HG03460 (cell line): ENCODE results near the gene SMG1.

Source experiments
- ATAC-seq: cut with Tn5 transposase; IDR thresholded peaks from one replicate; pipeline ENCODE4 v1.9.1; 2021; ENCODE audit not compliant: unreplicated experiment

Gene SMG1

DNA sequence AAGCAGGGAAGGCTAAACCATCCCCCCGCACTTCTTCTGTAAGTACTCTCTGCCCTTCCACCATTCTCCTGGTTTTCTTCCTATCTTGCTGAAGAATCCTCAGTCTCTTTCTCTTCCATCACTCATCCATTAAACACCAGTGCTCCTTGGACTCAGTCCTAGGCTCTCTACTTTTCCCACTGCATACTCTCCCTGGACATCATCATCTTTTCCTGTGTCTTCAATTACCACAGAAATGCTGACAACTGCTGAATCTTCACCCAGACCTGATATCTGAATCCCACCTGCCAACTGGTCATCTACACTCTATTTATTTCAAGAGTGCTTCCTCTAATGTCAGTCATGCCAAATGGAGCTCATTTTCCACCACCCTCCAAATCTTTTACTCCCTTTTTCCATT, 71.0 kb downstream of the SMG1 start:
- no peak for ATAC-seq

- ATAC-seq = no peak
Observed at GRCh38 chr16:18853694-18854093, 72.5 kb downstream of the SMG1 start.

DNA sequence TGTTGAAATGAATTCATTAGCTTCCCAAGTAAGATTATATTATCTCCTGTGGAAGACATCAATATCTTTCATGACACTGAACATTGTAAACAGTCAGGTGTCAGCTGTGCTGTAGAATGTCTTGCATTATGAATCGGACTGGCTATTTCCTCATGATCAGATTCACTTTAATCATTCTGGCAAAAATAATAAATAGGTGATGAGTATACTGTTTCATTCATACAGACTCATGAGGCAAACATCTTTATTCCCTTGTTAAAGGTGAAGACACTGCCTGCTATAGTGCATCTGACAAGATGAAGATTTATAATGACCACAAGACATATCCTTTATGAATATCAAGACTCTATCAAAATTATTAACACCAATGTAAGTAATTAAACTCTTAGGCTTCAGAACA, 73.6 kb downstream of the SMG1 start:
- ATAC-seq = no peak

DNA sequence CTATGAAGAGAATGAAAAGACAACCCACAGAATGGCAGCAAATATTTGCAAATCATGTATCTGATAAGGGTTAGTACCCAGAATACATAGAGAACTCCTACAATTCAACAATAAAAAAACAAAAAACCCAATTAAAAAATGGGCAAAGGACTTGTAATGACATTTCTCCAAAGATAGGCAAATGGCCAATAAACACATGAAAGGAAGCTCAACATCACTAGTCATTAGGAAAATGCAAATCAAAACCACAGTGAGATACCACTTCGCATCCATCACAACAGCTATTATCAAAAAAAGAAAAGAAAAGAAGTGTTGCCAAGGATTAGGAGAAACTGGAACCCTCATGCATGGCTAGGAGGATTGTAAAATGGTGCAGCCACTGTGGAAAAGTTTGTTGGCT, 79.8 kb downstream of the SMG1 start:
- no peak for ATAC-seq

GRCh38 chr16:18842565-18842964, 83.6 kb downstream of the SMG1 start:
- no peak for ATAC-seq

DNA sequence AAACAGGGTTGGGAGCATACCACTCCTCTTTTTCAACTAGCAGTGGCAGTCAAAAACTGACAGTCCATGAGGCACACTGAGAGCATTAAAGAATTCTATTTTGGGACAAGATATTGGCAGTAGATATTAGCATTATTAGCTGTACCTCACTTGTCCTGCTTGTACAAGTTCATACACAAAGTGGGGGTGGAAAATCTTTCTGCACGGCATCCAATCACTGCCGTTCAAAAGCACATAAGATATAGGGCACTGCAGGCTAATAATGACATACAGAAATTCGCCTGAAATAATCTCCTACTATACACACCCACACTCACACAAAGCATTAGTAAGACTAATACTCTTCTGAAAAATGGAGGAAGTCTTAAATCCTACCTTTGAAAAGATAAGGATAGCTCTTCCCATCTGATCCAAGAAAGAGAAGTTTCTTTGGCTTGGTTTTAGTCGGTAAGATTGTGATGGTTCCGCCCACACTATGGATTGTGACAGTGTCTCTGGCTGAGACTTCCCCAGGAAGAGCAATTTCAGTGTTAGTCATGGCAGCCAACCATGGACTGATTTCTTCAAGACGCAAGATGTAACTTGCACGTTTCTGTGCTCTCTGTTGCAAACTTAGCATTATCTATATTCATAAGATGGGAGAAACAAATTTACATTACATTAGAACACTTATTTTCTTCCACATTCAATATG, 84.2 kb downstream of the SMG1 start:
- ATAC-seq = no peak

GRCh38 chr16:18839555-18839954, 86.7 kb downstream of the SMG1 start:
- no peak for ATAC-seq

GRCh38 chr16:18836702-18837101, 89.5 kb downstream of the SMG1 start:
- ATAC-seq = no peak

DNA sequence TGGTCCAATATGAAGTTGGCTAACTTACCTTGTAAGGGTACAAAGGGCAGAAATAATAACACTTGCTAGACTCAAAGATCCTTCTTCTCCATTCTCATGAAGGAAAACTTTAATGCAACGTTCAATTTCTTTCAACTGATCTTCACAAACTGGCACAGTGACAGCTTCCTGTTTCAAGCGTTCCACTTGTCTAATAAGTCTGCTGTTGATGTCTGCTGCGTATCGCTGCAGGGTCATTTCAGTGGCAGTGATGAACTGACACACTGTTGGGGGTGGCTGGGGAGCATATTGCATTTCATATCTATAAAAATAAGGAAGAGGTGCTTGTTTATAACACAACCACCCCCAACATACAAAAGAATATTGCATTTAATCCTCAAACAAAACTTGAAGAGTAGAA, 91.3 kb downstream of the SMG1 start:
- ATAC-seq = no peak

DNA sequence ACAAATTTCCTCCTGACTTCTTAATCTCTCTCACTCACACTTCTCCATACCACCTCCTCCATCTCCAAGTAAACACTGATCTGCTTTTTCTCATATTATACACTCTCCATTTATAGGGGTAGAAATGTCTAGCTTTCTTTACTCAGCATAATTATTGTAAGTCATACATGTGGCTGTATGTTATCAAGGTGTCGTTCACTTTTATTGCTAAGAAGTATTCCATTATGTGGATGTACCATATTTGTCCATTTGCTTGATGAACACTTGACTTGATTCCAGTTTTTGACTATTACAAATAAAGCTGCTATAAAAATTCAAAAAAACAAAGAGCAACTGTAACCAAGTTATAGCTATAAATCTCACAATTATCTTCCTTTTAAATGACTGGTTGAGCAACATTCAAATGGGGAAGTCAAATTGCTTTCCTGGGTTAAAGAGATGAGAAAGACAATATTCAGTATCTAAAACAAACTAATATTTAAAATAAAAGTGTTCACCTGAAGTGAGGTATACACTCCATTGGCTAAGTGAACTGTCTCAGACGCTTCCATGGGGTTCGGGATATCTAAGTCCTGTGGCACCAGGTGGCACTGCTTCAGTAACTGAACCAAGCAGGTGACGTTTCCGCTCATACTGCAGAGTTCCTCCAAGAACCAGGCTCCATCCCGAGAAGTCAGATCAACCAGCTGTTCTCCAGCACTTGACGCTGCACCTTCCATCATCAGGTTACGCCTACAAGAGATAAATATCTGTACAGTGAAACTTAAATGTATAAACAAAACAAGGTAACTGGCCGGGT, 92.3 kb downstream of the SMG1 start:
- ATAC-seq = no peak

- ATAC-seq = no peak
Observed at GRCh38 chr16:18832613-18833012, 93.6 kb downstream of the SMG1 start.

DNA sequence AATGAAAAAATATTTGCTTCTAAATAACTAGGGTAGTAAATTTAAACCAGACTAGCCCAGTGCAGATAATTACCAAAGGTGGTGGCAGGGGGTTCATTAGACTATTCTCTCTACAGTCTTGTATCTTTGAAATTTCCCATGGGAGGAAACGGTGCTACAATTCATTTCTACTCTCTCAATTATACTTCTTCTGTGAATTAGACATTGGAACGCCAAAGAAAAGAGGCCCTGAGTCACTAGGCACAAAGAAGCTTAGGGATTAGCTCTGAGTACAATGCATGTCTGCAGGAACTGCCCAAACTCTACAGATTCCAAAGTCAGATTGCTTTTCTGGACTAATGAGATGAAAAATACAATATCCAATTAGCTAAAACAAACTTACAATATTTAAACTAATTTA, 94.2 kb downstream of the SMG1 start:
- no peak for ATAC-seq

DNA sequence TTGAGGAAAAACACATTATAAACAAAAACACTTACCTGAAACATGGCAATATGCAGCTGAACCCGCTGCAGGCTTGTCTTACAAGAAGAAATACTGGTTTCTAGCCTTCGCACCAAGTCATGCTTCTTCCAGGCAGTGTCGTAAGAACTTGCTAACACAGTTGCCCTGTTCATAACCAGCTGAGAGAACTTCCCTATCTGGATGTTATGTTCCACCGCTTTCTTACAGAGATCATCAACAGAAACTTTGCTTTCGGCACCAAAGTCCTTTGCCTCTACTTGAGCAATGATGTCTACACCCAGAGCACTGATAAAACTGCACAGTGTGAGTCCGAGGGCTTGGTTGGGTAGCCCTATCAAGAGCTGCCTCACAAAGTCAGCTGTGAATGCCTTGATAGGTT, 97.0 kb downstream of the SMG1 start:
- ATAC-seq = no peak

GRCh38 chr16:18827890-18828289, 98.3 kb downstream of the SMG1 start:
- no peak for ATAC-seq

DNA sequence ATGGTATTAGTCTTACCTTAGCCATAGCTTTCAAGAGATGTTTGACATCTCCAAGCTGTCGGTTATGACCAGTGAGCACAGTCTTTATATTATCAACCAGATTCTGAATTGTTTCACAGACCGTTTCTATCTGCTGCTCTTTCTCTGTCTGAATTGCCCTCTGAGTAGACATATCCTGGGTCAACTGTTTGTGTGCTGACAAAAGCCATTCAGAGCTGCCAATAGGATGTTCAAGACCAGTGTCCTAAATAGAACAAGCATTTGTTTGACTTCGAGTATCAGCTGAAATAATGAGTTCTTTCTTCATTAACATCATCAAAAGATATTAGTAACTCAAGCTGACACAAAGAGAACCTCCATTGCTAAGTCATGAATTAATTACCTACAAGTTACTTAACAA, 109.9 kb downstream of the SMG1 start:
- no peak for ATAC-seq

GRCh38 chr16:18811925-18812324, 114.3 kb downstream of the SMG1 start:
- no peak for ATAC-seq

GRCh38 chr16:18809165-18809564, 117.0 kb downstream of the SMG1 start:
- no peak for ATAC-seq

DNA sequence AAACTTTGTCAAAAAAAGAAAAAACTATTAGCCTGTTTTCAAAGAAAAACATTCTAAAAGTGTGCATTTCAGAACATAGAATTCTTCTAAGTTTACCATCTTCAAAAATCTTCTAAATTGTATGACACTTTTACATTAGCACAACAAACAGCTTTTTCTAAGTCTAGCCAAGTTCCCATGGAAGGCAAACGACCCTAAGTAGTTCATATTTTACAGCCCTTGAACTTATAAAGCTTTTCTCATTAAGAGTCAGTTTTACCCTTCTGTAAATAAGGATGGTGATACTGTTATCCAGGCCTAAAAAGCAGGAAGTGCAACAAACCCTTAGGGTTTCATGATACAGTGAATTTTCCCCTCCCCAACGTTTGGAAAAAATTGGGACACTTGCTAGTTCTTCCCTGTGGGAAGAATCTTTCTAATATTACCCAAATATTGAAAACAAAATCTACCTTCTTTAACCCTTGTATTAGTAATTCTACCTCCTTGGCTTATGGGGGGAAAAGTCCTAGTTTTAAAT, 120.9 kb downstream of the SMG1 start:
- no peak for ATAC-seq

DNA sequence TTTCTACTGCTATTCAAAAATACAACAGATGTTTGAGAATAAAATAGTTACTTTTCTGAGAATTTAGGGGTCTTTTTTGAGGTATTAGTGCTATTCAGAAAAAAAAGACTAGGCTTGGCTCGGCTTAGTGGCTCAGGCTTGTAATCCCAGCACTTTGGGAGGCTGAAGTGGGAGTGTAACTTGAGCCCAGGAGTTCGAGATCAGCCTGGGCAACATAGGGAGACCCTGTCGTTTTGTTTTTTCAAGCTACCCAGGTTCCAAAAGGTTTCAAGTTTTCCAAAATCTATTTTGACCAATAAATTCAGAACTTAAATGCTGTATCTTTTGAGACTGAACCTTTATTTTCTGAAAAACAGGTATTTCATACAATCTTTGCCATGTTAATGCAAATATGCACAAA, 121.7 kb downstream of the SMG1 start:
- no peak for ATAC-seq

DNA sequence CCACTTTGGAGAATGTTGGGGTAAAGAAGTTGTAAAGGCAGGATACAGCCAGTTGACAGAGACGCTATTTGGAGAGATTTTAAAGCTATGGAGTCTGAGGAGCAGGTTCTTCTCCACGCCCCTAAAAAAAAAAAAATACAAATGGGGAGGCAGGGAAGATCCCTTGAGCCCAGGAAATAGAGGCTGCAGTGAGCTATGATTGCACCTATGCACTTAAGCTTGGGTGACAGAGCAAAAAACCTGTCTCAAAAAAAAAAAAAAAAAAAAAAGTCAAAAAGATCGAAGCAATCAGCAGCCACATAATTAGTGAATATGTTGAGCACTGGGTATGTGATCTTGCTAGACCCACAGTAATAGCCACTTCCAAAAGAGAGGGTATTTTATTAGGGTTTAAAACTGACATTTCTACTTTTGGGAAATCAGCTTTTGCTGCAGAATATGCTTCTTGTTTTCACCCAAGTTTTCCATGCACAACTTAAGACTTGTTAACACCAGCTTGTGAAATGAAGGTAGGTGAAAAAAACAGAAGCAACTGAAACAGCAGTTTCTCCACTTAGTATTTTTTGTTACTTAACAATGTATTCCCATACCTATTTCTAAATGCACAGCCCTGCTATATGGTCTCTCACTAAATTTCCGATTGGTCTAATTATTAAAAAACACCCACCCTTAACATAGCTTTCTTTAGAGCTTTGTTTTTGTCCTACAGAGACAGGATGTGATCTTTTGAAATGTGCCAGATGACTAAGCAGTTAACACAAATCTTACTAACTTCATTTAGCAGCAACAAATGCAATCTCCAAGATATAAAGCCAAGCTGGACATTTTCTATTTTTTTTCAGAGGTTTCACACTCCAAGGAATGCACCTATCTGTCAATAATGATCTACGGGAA, 122.4 kb downstream of the SMG1 start:
- no peak for ATAC-seq

GRCh38 chr16:18802767-18803343, 123.4 kb downstream of the SMG1 start:
- ATAC-seq = no peak
